ENCODE measurements around the gene ADORA2A.

Gene ADORA2A

DNA sequence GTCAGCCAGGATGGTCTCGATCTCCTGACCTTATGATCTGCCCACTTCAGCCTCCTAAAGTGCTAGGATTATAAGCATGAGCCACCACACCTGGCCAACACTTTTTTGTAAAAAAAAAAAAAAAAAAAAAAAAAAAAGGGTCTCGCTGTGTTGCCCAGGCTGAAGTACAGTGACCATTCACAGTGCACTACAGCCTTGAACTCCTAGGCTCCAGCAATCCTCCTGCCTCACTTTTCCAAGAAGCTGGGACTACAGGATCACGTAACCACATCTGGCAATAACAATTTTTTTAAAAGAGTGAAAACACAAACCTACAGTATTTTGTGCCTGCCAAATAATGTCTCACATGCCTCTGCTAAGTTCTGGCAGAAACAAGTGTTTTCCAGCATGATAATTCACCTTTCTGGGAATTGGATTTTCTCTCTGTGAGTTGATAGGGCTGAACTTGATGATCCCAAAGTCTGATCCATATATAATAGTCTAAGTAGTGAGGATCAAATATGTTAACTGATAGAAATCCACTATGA, 30.6 kb downstream of the ADORA2A start:
- Histone ChIP-seq H3K9me2 (replicated peaks; ENCODE audit: insufficient read depth, low read length) (no peaks in the 10 kb centered on the region), H3K27me3 (replicated peaks; ENCODE audit: insufficient read depth, low read length) (no peaks in the 10 kb centered on the region), H3K4me2 (ENCODE audit: low read depth, low read length) (no peak overlapping the region), H3K36me3 (replicated peaks; ENCODE audit: insufficient read depth, low read length) (no peaks in the 10 kb centered on the region), H3F3A (ENCODE audit: insufficient read depth, low read length) (peaks cover 10% of the 10 kb centered on the region), H3K79me2 (ENCODE audit: low read length) (no peaks in the 10 kb centered on the region), H3K4me1 (ENCODE audit: low read length) (peaks cover 17% of the 10 kb centered on the region), H3K9ac (ENCODE audit: low read length) (no peak overlapping the region), H4K20me1 (ENCODE audit: insufficient read depth, low read length) (no peaks in the 10 kb centered on the region), H3K27ac (ENCODE audit: low read length) (no peak overlapping the region), H2AFZ (ENCODE audit: low read length) (no peak overlapping the region), H3K9me3 (replicated peaks; ENCODE audit: insufficient read depth, low read length) (no peaks in the 10 kb centered on the region), H3K4me3 (ENCODE audit: low read length) (no peak overlapping the region)
- DNase-seq = no peak
- TF ChIP-seq EZH2 (optimal IDR thresholded peaks at IDR 0.05; ENCODE audit: low read depth, low read length) (no peak), EZH2phosphoT487 (IDR thresholded peaks at IDR 0.05; ENCODE audit: low read length) (no peak)
- TF ChIP-seq, protein P1, sequence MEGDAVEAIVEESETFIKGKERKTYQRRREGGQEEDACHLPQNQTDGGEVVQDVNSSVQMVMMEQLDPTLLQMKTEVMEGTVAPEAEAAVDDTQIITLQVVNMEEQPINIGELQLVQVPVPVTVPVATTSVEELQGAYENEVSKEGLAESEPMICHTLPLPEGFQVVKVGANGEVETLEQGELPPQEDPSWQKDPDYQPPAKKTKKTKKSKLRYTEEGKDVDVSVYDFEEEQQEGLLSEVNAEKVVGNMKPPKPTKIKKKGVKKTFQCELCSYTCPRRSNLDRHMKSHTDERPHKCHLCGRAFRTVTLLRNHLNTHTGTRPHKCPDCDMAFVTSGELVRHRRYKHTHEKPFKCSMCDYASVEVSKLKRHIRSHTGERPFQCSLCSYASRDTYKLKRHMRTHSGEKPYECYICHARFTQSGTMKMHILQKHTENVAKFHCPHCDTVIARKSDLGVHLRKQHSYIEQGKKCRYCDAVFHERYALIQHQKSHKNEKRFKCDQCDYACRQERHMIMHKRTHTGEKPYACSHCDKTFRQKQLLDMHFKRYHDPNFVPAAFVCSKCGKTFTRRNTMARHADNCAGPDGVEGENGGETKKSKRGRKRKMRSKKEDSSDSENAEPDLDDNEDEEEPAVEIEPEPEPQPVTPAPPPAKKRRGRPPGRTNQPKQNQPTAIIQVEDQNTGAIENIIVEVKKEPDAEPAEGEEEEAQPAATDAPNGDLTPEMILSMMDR (IDR thresholded peaks at IDR 0.05; ENCODE audit: low read length) = no peak

DNA sequence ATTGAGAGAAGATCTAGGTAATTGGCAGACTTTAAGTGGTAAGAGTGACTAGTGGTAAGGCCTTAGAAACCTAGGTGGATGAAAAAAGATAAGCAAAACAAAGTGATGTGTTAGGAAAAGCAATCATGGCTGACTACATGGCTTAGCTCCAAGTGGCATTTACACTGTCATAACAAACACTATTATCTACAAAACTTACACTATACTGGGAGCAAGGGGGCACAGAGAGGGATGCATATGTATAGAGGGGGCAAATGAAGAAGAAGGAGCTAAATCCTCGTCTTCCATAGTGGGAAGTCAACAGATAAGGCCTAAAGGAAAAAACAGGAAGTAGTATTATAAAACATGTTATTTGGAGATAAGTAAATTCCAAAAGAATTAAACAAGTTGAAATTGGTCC, 32.5 kb downstream of the ADORA2A start:
- Histone ChIP-seq H3K4me3 (ENCODE audit: low read length) (no peak overlapping the region), H3K27me3 (replicated peaks; ENCODE audit: insufficient read depth, low read length) (no peaks in the 10 kb centered on the region), H3K27ac (ENCODE audit: low read length) (peak overlapping the region; percentile 63; the same call in 1 of the 2 replicates), H3F3A (ENCODE audit: insufficient read depth, low read length) (peaks cover 10% of the 10 kb centered on the region), H4K20me1 (ENCODE audit: insufficient read depth, low read length) (no peaks in the 10 kb centered on the region), H3K9me3 (replicated peaks; ENCODE audit: insufficient read depth, low read length) (no peaks in the 10 kb centered on the region), H3K4me2 (ENCODE audit: low read depth, low read length) (peak overlapping the region; percentile 86; the same call in 1 of the 2 replicates), H3K79me2 (ENCODE audit: low read length) (no peaks in the 10 kb centered on the region), H3K36me3 (replicated peaks; ENCODE audit: insufficient read depth, low read length) (no peaks in the 10 kb centered on the region), H2AFZ (ENCODE audit: low read length) (0 out of 2 replicates have a peak overlapping the region, but pooled peaks have one; percentile 90), H3K9me2 (replicated peaks; ENCODE audit: insufficient read depth, low read length) (no peaks in the 10 kb centered on the region), H3K9ac (ENCODE audit: low read length) (no peak overlapping the region), H3K4me1 (ENCODE audit: low read length) (peaks cover 17% of the 10 kb centered on the region)
- DNase-seq = no peak
- TF ChIP-seq EZH2phosphoT487 (IDR thresholded peaks at IDR 0.05; ENCODE audit: low read length) (no peak), EZH2 (optimal IDR thresholded peaks at IDR 0.05; ENCODE audit: low read depth, low read length) (no peak)
- TF ChIP-seq, protein P1 (IDR thresholded peaks at IDR 0.05; ENCODE audit: low read length) = no peak

DNA sequence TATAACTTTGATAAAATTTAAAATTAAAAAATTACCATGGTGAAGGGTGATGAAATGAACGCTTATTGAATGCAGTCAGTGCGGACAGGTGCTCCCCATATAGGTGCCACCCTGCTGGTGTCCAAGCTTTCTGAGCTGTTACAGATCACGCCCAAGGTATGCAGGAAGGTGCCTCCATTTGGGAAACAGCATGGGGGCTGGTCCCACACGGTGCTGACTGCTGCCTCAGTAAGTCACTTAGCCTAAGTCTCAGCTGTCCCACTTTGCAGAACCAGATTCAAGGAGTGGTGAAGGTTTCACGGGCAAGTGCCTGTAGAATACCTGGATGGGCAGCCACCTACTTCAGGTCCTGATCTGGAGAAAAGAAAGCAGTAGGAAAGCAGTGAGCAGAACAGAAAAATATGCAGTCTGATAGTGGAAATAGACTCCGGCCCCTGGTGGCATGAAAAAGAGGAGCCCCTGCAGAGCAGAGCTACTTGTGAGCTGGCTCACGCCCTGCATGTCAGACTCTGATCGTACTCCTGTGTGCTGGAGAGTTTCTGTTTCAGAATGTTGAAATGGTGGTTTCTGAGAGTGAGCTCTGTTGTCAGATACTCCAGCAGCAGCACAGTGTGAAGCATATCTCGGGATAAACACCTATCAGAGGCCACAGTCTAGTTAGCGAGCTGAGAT, 33.2 kb downstream of the ADORA2A start:
- Histone ChIP-seq H4K20me1 (ENCODE audit: insufficient read depth, low read length) (no peaks in the 10 kb centered on the region), H3K36me3 (replicated peaks; ENCODE audit: insufficient read depth, low read length) (no peaks in the 10 kb centered on the region), H2AFZ (ENCODE audit: low read length) (peak overlapping the region; percentile 90), H3K4me3 (ENCODE audit: low read length) (peak overlapping the region; percentile 49), H3K4me2 (ENCODE audit: low read depth, low read length) (peak overlapping the region; percentile 86), H3K27me3 (replicated peaks; ENCODE audit: insufficient read depth, low read length) (no peaks in the 10 kb centered on the region), H3K27ac (ENCODE audit: low read length) (peak overlapping the region; percentile 63), H3K4me1 (ENCODE audit: low read length) (peaks cover 17% of the 10 kb centered on the region), H3K9me3 (replicated peaks; ENCODE audit: insufficient read depth, low read length) (no peaks in the 10 kb centered on the region), H3F3A (ENCODE audit: insufficient read depth, low read length) (peaks cover 10% of the 10 kb centered on the region), H3K9me2 (replicated peaks; ENCODE audit: insufficient read depth, low read length) (no peaks in the 10 kb centered on the region), H3K9ac (ENCODE audit: low read length) (peak overlapping the region; percentile 41; the same call in 1 of the 2 replicates), H3K79me2 (ENCODE audit: low read length) (no peaks in the 10 kb centered on the region)
- DNase-seq = peak; percentile 87
- TF ChIP-seq EZH2 (optimal IDR thresholded peaks at IDR 0.05; ENCODE audit: low read depth, low read length) (no peak), EZH2phosphoT487 (IDR thresholded peaks at IDR 0.05; ENCODE audit: low read length) (no peak)
- TF ChIP-seq, protein P1 (IDR thresholded peaks at IDR 0.05; ENCODE audit: low read length) = peak; percentile 39

Measured in MM.1S (cell line).